AG04450 (cell line): ENCODE data around the gene HMOX2. TPM values are rescaled to one million over a fixed set of nuclear protein-coding genes. Genes with fewer than 3 reads are reported as not detected.

Experiments
- CTCF ChIA-PET: fragments of 300-600, 350-600 bp; formaldehyde crosslinking; extraction: SDS; loops from one replicate; lab custom pipeline; 2022; ENCODE audit warnings: antibody characterized with exemption, inconsistent platforms; lab: Charles Lee
- POLR2A ChIA-PET: fragments of 350-600 bp; formaldehyde crosslinking; extraction: SDS; loops from one replicate; lab custom pipeline; 2021; ENCODE audit warnings: antibody characterized with exemption, inconsistent platforms; lab: Yijun Ruan, JAX
- DNase-seq: peaks from one replicate; pipeline ENCODE4 v3.0.0-alpha.2; 2011; ENCODE audit warnings: low read depth, low spot score
- H3K27ac ChIP-seq: one replicate; pipeline ENCODE4 v1.5.1; 2012; ENCODE audit warnings: low read depth, low read length, control low read depth
- H3K27me3 ChIP-seq: one replicate; pipeline ENCODE4 v1.6.0; 2012; ENCODE audit warnings: low read length; ENCODE audit not compliant: control insufficient read depth, insufficient read depth
- H3K4me3 ChIP-seq: 2 replicates; pipeline ENCODE4 v1.5.1; 2011; ENCODE audit warnings: mild to moderate bottlenecking, low read depth, low read length, control low read depth
- H3K9me3 ChIP-seq: 2 replicates; pipeline ENCODE4 v1.5.1; 2012; ENCODE audit warnings: low read length; ENCODE audit not compliant: control insufficient read depth, insufficient read depth
- polyA plus RNA-seq: library from polyadenylated mRNA; depleted of rRNA; stranded (reverse); fragments of >200 nt; gene quantifications from 2 replicates; pipeline ENCODE4 v1.2.3, GENCODE V29; 2011
- TF ChIP-seq, protein P1 (sequence below): IDR thresholded peaks from 2 replicates; pipeline ENCODE4 v1.5.1; 2011; ENCODE audit warnings: low read depth, low read length, control low read depth, inconsistent platforms

Gene HMOX2
- polyA plus RNA-seq, 1 experiment = 49.2 TPM

DNA sequence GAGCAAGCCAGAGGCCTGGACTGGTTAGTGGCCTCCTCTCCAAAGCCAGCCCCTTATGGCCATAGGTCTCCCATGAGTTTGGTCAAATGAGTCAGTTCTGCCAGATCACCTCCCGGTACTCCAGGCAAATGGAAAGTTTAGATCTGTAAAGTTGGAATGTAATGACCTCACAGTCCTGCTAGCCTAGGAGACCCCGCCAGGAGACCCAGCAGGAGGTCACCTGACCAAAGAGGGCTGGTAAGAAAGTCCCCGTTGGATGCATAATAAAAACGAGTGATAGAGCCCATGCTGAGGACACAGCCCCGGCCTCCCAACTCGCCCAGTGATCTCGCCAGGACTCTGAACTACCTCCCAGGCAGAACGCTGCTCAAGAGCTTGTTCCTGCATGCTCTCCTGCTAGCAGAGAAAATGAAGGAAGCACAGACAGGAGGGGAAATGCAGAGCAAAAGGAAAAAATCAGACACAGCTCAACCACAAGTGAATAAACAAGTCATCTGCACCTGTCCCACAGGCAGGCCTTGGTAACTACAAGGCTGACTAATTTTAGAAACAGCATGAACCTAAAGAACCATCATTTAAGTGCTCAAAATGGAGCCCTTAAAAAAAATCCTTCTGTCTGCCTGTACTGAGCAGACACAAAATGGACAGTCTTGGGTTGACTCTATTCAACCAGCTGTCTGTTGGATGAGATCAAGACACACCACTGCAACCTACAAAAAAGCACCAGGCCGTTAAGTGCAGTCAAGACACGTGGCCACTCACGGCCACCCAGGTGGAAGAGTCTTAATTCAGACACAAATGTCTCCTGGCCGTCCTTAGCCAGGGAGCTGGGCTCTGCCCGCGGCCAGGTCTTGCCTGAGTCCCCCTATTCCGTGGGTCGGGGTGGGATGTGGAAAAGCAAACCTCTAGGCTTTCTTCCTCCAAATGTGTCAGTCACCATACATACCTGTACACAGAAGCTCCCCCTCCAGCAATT, 53.2 kb downstream of the HMOX2 start:
- ChIA-PET CTCF (interaction anchor here (0.6 to 2.0 kb wide), 2 partner anchors 11 to 52 kb away, joined by 5 to 6 read pairs; no protein-coding TSS in a partner anchor), POLR2A (interaction anchor here (0.7 kb wide), 1 partner anchor 28 kb away, joined by 3 read pairs; no protein-coding TSS in a partner anchor)
- H3K27me3 ChIP-seq = no peaks in the 10 kb centered on the region
- H3K4me3 ChIP-seq = no peak overlapping the region
- TF ChIP-seq, protein P1, sequence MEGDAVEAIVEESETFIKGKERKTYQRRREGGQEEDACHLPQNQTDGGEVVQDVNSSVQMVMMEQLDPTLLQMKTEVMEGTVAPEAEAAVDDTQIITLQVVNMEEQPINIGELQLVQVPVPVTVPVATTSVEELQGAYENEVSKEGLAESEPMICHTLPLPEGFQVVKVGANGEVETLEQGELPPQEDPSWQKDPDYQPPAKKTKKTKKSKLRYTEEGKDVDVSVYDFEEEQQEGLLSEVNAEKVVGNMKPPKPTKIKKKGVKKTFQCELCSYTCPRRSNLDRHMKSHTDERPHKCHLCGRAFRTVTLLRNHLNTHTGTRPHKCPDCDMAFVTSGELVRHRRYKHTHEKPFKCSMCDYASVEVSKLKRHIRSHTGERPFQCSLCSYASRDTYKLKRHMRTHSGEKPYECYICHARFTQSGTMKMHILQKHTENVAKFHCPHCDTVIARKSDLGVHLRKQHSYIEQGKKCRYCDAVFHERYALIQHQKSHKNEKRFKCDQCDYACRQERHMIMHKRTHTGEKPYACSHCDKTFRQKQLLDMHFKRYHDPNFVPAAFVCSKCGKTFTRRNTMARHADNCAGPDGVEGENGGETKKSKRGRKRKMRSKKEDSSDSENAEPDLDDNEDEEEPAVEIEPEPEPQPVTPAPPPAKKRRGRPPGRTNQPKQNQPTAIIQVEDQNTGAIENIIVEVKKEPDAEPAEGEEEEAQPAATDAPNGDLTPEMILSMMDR = 0 out of 2 replicates have a peak, but pooled peaks have one; percentile 5
- no peaks in the 10 kb centered on the region for H3K9me3 ChIP-seq
- peak; percentile 49 for DNase-seq
- H3K27ac ChIP-seq = peak overlapping the region; percentile 81

DNA sequence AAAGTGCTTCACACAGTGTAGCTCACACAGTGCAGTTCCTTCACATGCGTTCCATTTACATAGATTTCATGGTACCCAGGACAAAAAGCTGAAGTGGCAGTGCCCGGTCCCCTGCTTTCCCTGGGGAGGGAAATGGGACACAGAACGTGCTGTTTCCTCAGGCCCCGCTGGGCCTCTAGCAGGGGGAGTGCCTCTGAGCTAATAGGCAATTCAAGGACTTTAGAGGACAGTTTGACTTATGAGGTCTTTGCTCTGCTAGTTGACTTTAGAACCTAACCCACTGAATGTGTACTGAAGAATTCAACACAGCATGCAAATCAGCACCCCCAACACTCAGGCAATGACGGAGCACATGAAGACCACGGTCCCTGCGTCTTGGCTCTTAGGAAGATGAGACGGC, 55.6 kb downstream of the HMOX2 start:
- TF ChIP-seq, protein P1 = no peak
- H3K27me3 ChIP-seq = no peaks in the 10 kb centered on the region
- H3K4me3 ChIP-seq = no peak overlapping the region
- no peak overlapping the region for H3K27ac ChIP-seq
- H3K9me3 ChIP-seq = no peaks in the 10 kb centered on the region
- ChIA-PET POLR2A (no interaction called here), CTCF (interaction anchor here (1.0 to 1.9 kb wide), 3 partner anchors 14 to 30 kb away, joined by 3 to 4 read pairs (median 4); no protein-coding TSS in a partner anchor)
- no peak for DNase-seq

DNA sequence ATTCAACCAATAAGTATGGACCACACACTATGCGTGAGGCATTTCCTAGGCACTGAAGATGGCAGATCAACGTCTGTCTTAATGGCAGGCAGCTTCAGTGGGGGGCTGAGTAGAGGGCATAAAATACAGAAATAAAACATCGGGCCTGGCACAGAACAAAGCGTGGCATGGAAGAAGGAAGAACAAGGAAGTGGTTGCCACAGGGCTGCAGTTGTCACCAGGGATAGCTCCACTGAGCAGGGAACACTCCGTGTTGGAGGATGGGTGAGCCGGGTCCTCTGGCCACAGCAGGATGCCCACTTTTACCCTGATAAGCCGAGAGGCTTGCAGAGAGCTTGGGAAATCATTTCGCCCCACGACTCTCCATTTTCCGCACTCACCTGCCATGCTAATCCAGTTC, 56.0 kb downstream of the HMOX2 start:
- no peak for DNase-seq
- Histone ChIP-seq H3K27me3 (no peaks in the 10 kb centered on the region), H3K9me3 (no peaks in the 10 kb centered on the region), H3K4me3 (no peak overlapping the region), H3K27ac (no peak overlapping the region)
- CTCF ChIA-PET = interaction anchor here (1.7 to 1.9 kb wide), 2 partner anchors 14 to 25 kb away, joined by 4 read pairs; no protein-coding TSS in a partner anchor
- TF ChIP-seq, protein P1 = no peak
- POLR2A ChIA-PET = no interaction called here

DNA sequence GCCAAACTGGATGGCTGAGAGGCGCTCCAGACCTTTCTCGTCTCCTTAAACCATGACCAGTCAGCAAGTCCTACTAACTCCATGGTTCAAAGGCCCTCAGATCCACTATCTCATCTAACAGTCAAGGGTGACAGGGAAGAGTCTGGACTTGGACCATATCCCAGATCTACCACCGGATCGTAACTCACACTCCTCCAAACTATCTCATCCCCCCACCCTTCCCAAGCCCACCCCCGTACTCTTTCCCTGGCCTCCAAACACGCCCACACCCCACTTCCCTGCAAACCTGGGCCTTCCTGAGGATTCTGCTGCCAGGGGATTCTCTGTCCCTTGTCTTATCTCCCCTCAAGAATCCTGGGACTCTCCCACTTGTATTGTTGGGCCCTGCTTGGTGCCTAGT, 57.3 kb downstream of the HMOX2 start:
- TF ChIP-seq, protein P1 = no peak
- POLR2A ChIA-PET = no interaction called here

More for the DNA sequence above, 57.3 kb downstream of the HMOX2 start:
- CTCF ChIA-PET = no interaction called here
- H3K9me3 ChIP-seq = peaks cover under 1% of the 10 kb centered on the region; the same call in 1 of the 2 replicates
- no peak for DNase-seq
- H3K27me3 ChIP-seq = peaks cover 4% of the 10 kb centered on the region
- no peak overlapping the region for H3K27ac ChIP-seq
- H3K4me3 ChIP-seq = no peak overlapping the region
